ENCODE results near the gene SAMMSON.

SAMMSON gene

GRCh38 chr3:70061096-70061495 lies 61.6 kb downstream of the SAMMSON start:
- Histone ChIP-seq H3K4me2 (ENCODE audit: insufficient read depth, low read length, poor library complexity, severe bottlenecking) (no peak overlapping the region), H2BK120ac (ENCODE audit: low read depth, low read length) (no peak overlapping the region), H3K36me3 (replicated peaks in 1 of 2; ENCODE audit: control insufficient read depth in 2 of 2, insufficient read depth in 2 of 2, low read length in 2 of 2) (no peaks in the 10 kb centered on the region), H2BK15ac (ENCODE audit: low read length) (no peak overlapping the region), H2BK12ac (ENCODE audit: low read length) (no peak overlapping the region), H3K4me3 (ENCODE audit: low read length in 2 of 2) (no peak overlapping the region), H3K27ac (replicated peaks; ENCODE audit: low read length) (no peak overlapping the region), H3K18ac (ENCODE audit: low read length) (no peak overlapping the region), H3K9me3 (replicated peaks in 1 of 2; ENCODE audit: control insufficient read depth in 2 of 2, insufficient read depth in 1 of 2, low read depth in 1 of 2, low read length in 2 of 2) (no peaks in the 10 kb centered on the region), H3K79me1 (ENCODE audit: low read depth, low read length) (no peaks in the 10 kb centered on the region), H3K14ac (ENCODE audit: low read length) (no peak overlapping the region), H3K23ac (ENCODE audit: low read depth, low read length, poor library complexity) (no peak overlapping the region), H3K9ac (ENCODE audit: low read depth, low read length, poor library complexity) (no peak overlapping the region), H3K4me1 (ENCODE audit: control insufficient read depth in 2 of 2, insufficient read depth in 1 of 2, low read depth in 1 of 2, low read length in 2 of 2) (peaks cover 0 to under 1% of the 10 kb centered on the region in 2 donors), H3K27me3 (ENCODE audit: control insufficient read depth in 3 of 3, insufficient read depth in 3 of 3, low read depth in 1 of 3, low read length in 3 of 3) (no peaks in the 10 kb centered on the region), H4K91ac (ENCODE audit: low read depth, low read length, poor library complexity) (no peak overlapping the region), H2BK5ac (ENCODE audit: low read length) (no peak overlapping the region), H3K4ac (ENCODE audit: low read length) (no peak overlapping the region), H4K8ac (ENCODE audit: low read depth, low read length) (no peak overlapping the region), H2AK5ac (ENCODE audit: low read depth, low read length) (no peak overlapping the region), H2AFZ (ENCODE audit: low read length) (no peak overlapping the region)
- no peak for DNase-seq (ENCODE audit: low spot score)
- 100% methylated on average over 1 of the region's 5 CpGs; no CpG with 5 or more reads in 1 of the 2 donors for WGBS, 2 donors (ENCODE audit: extremely low coverage in 2 of 2, insufficient read length in 2 of 2, insufficient replicate concordance in 1 of 2)

DNA sequence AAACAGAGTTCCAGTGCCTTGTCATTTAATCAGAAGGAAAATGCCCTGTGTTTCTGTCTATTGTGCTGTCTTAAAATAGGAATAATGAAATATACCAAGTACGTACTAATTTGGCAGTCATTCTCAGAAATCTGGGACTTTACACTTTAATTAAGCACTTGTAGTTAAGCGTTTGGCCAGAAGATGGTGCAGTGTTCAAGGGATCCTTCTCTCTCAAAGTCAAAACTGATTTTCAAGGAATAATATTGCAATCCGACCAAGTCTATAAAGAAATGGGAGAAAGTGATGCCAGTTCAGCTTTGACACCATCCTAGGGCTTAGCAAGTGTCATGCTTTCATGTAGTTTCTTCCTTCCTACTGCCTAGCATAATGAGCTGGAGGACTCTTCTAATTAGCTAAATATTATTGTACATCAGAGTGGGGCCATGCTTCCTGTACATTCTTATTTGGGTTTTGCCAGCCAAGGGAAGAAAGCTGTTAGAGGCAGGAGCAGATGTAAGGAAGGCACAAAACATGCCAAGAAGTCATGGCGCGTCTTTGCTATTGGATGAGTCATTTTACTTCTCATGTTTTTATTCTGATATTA lies 64.8 kb downstream of the SAMMSON start:
- Histone ChIP-seq H2BK5ac (ENCODE audit: low read length) (no peak overlapping the region), H4K91ac (ENCODE audit: low read depth, low read length, poor library complexity) (no peak overlapping the region), H2AFZ (ENCODE audit: low read length) (no peak overlapping the region), H3K9me3 (replicated peaks in 1 of 2; ENCODE audit: control insufficient read depth in 2 of 2, insufficient read depth in 1 of 2, low read depth in 1 of 2, low read length in 2 of 2) (no peaks in the 10 kb centered on the region), H3K9ac (ENCODE audit: low read depth, low read length, poor library complexity) (no peak overlapping the region), H2BK15ac (ENCODE audit: low read length) (no peak overlapping the region), H3K36me3 (replicated peaks in 1 of 2; ENCODE audit: control insufficient read depth in 2 of 2, insufficient read depth in 2 of 2, low read length in 2 of 2) (no peaks in the 10 kb centered on the region), H3K4me1 (ENCODE audit: control insufficient read depth in 2 of 2, insufficient read depth in 1 of 2, low read depth in 1 of 2, low read length in 2 of 2) (peaks cover 0 to 2% of the 10 kb centered on the region in 2 donors), H3K27me3 (ENCODE audit: control insufficient read depth in 3 of 3, insufficient read depth in 3 of 3, low read depth in 1 of 3, low read length in 3 of 3) (no peaks in the 10 kb centered on the region), H3K79me1 (ENCODE audit: low read depth, low read length) (no peaks in the 10 kb centered on the region), H3K4ac (ENCODE audit: low read length) (no peak overlapping the region), H3K18ac (ENCODE audit: low read length) (no peak overlapping the region), H2AK5ac (ENCODE audit: low read depth, low read length) (no peak overlapping the region), H2BK12ac (ENCODE audit: low read length) (no peak overlapping the region), H2BK120ac (ENCODE audit: low read depth, low read length) (no peak overlapping the region), H3K14ac (ENCODE audit: low read length) (no peak overlapping the region), H3K23ac (ENCODE audit: low read depth, low read length, poor library complexity) (no peak overlapping the region), H4K8ac (ENCODE audit: low read depth, low read length) (no peak overlapping the region), H3K4me3 (ENCODE audit: low read length in 2 of 2) (no peak overlapping the region), H3K27ac (replicated peaks; ENCODE audit: low read length) (no peak overlapping the region), H3K4me2 (ENCODE audit: insufficient read depth, low read length, poor library complexity, severe bottlenecking) (no peak overlapping the region)
- WGBS, 2 donors (ENCODE audit: extremely low coverage in 2 of 2, insufficient read length in 2 of 2, insufficient replicate concordance in 1 of 2), result no CpG with 5 or more reads among the region's 5 CpGs
- peak; percentile 36 for DNase-seq (ENCODE audit: low spot score)

- Histone ChIP-seq H3K36me3 (replicated peaks in 1 of 2; ENCODE audit: control insufficient read depth in 2 of 2, insufficient read depth in 2 of 2, low read length in 2 of 2) (no peaks in the 10 kb centered on the region), H3K9ac (ENCODE audit: low read depth, low read length, poor library complexity) (no peak overlapping the region), H2BK5ac (ENCODE audit: low read length) (no peak overlapping the region), H3K4ac (ENCODE audit: low read length) (no peak overlapping the region), H3K27ac (replicated peaks; ENCODE audit: low read length) (no peak overlapping the region), H3K14ac (ENCODE audit: low read length) (no peak overlapping the region), H3K23ac (ENCODE audit: low read depth, low read length, poor library complexity) (no peak overlapping the region), H3K4me3 (ENCODE audit: low read length in 2 of 2) (no peak overlapping the region), H3K27me3 (ENCODE audit: control insufficient read depth in 3 of 3, insufficient read depth in 3 of 3, low read depth in 1 of 3, low read length in 3 of 3) (peaks cover 0 to 2% (median 0%) of the 10 kb centered on the region in 3 experiments), H2BK12ac (ENCODE audit: low read length) (no peak overlapping the region), H3K4me2 (ENCODE audit: insufficient read depth, low read length, poor library complexity, severe bottlenecking) (no peak overlapping the region), H3K79me1 (ENCODE audit: low read depth, low read length) (no peaks in the 10 kb centered on the region), H3K4me1 (ENCODE audit: control insufficient read depth in 2 of 2, insufficient read depth in 1 of 2, low read depth in 1 of 2, low read length in 2 of 2) (peaks cover 0 to 2% of the 10 kb centered on the region in 2 donors), H3K18ac (ENCODE audit: low read length) (no peak overlapping the region), H2AK5ac (ENCODE audit: low read depth, low read length) (no peak overlapping the region), H2BK120ac (ENCODE audit: low read depth, low read length) (no peak overlapping the region), H2AFZ (ENCODE audit: low read length) (no peak overlapping the region), H4K8ac (ENCODE audit: low read depth, low read length) (no peak overlapping the region), H2BK15ac (ENCODE audit: low read length) (no peak overlapping the region), H3K9me3 (replicated peaks in 1 of 2; ENCODE audit: control insufficient read depth in 2 of 2, insufficient read depth in 1 of 2, low read depth in 1 of 2, low read length in 2 of 2) (no peaks in the 10 kb centered on the region), H4K91ac (ENCODE audit: low read depth, low read length, poor library complexity) (no peak overlapping the region)
- no peak for DNase-seq (ENCODE audit: low spot score)
- WGBS, 2 donors (ENCODE audit: extremely low coverage in 2 of 2, insufficient read length in 2 of 2, insufficient replicate concordance in 1 of 2), result no CpG with 5 or more reads among the region's 7 CpGs
These were observed 66.2 kb downstream of the SAMMSON start for GRCh38 chr3:70065696-70066253.

DNA sequence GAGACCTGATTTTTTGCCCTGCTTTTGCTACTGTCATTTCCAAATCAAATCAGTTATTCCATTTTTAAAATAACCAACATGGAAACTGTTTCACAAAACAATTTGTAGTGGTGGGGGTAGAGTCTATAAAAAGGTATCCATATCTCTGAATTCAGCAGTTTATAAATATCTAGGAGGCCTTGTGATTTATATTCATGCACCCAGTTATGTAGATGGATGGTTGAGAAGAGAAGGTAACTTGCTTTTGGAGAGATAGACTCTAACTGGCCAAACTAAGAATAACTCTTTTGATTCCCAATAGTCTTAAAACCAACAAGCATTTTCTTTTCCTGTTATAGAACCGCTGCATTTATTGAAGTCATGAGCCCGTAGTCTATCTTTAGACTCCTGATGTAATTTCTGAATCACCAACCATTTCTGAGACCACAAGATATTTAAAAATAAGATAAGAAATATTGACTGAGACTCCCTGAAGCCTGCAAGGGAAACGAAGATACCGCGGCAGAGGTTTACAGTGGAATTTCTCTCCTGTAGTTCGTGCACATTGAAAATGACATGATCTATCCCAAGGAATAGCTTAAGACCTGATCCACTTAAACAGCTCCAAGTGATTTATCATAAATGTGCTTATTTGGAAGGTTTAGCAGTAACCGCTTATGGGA lies 68.5 kb downstream of the SAMMSON start:
- H2BK15ac ChIP-seq (ENCODE audit: low read length), result no peak overlapping the region
- H3K27me3 ChIP-seq (ENCODE audit: control insufficient read depth in 3 of 3, insufficient read depth in 3 of 3, low read depth in 1 of 3, low read length in 3 of 3), result peaks cover 0 to 11% (median 0%) of the 10 kb centered on the region in 3 experiments
- H2BK5ac ChIP-seq (ENCODE audit: low read length), result no peak overlapping the region
- no peak overlapping the region for H2AK5ac ChIP-seq (ENCODE audit: low read depth, low read length)
- H3K36me3 ChIP-seq (replicated peaks in 1 of 2; ENCODE audit: control insufficient read depth in 2 of 2, insufficient read depth in 2 of 2, low read length in 2 of 2), result no peaks in the 10 kb centered on the region
- no peak for DNase-seq (ENCODE audit: low spot score)
- peaks cover 0 to 2% of the 10 kb centered on the region in 2 donors for H3K4me1 ChIP-seq (ENCODE audit: control insufficient read depth in 2 of 2, insufficient read depth in 1 of 2, low read depth in 1 of 2, low read length in 2 of 2)
- no peak overlapping the region for H3K9ac ChIP-seq (ENCODE audit: low read depth, low read length, poor library complexity)
- H4K8ac ChIP-seq (ENCODE audit: low read depth, low read length), result no peak overlapping the region
- no peak overlapping the region for H3K4ac ChIP-seq (ENCODE audit: low read length)
- no peaks in the 10 kb centered on the region for H3K9me3 ChIP-seq (replicated peaks in 1 of 2; ENCODE audit: control insufficient read depth in 2 of 2, insufficient read depth in 1 of 2, low read depth in 1 of 2, low read length in 2 of 2)
- no peak overlapping the region for H2BK12ac ChIP-seq (ENCODE audit: low read length)
- H3K27ac ChIP-seq (replicated peaks; ENCODE audit: low read length), result no peak overlapping the region
- no peak overlapping the region for H3K4me3 ChIP-seq (ENCODE audit: low read length in 2 of 2)
- no peak overlapping the region for H3K14ac ChIP-seq (ENCODE audit: low read length)
- no peaks in the 10 kb centered on the region for H3K79me1 ChIP-seq (ENCODE audit: low read depth, low read length)
- no peak overlapping the region for H2BK120ac ChIP-seq (ENCODE audit: low read depth, low read length)
- no peak overlapping the region for H2AFZ ChIP-seq (ENCODE audit: low read length)
- no peak overlapping the region for H3K23ac ChIP-seq (ENCODE audit: low read depth, low read length, poor library complexity)
- WGBS, 2 donors (ENCODE audit: extremely low coverage in 2 of 2, insufficient read length in 2 of 2, insufficient replicate concordance in 1 of 2), result no CpG with 5 or more reads among the region's 7 CpGs
- H3K18ac ChIP-seq (ENCODE audit: low read length), result no peak overlapping the region
- H4K91ac ChIP-seq (ENCODE audit: low read depth, low read length, poor library complexity), result no peak overlapping the region
- no peak overlapping the region for H3K4me2 ChIP-seq (ENCODE audit: insufficient read depth, low read length, poor library complexity, severe bottlenecking)
